ENCODE measurements around the gene MLST8. TPM values are rescaled to one million over a fixed set of nuclear protein-coding genes. Genes with fewer than 3 reads are reported as not detected.
"Not testable (repeated sequence)": the region's sequence is repeated elsewhere in the genome, so short reads cannot be mapped to it uniquely, and the experiment has no call there.

Gene MLST8
- polyA plus RNA-seq, 1 donor from 2014 or later: 44.1 TPM

GRCh38 chr16:2233872-2234812, 28.9 kb downstream of the MLST8 start:
- Mint-ChIP-seq H3K36me3 (peaks cover 2% of the 10 kb centered on the region), H3K4me1 (no peaks in the 10 kb centered on the region), H3K27ac (no peak overlapping the region), H3K27me3 (peaks cover 7% of the 10 kb centered on the region), H3K9me3 (no peaks in the 10 kb centered on the region), H3K4me3 (no peak overlapping the region)

GRCh38 chr16:2234813-2235170, 29.5 kb downstream of the MLST8 start:
- H3K27me3 Mint-ChIP-seq: peaks cover 7% of the 10 kb centered on the region
- peaks cover 2% of the 10 kb centered on the region for H3K36me3 Mint-ChIP-seq
- H3K4me1 Mint-ChIP-seq: no peaks in the 10 kb centered on the region
- H3K27ac Mint-ChIP-seq: no peak overlapping the region
- H3K9me3 Mint-ChIP-seq: no peaks in the 10 kb centered on the region
- no peak overlapping the region for H3K4me3 Mint-ChIP-seq

DNA sequence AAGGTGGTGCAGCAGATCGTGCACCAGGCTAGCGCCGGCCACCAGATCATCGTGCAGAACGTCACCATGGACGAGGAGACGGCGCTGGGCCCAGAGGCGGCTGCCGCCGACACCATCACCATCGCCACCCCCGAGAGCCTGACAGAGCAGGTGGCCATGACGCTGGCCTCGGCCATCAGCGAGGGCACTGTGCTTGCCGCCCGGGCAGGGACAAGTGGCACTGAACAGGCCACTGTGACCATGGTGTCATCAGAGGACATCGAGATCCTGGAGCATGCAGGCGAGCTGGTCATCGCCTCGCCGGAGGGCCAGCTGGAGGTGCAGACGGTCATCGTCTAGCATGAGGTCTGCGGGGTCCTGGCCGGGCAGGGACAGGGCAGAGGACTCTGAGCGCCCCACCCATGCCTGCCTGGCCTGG, 30.0 kb downstream of the MLST8 start:
- H3K9me3 Mint-ChIP-seq: no peaks in the 10 kb centered on the region
- no peaks in the 10 kb centered on the region for H3K4me1 Mint-ChIP-seq
- peak overlapping the region in 1 of 3 donors; percentile 22 for H3K27ac Mint-ChIP-seq
- H3K36me3 Mint-ChIP-seq: peaks cover 2% of the 10 kb centered on the region
- H3K27me3 Mint-ChIP-seq: peaks cover 7% of the 10 kb centered on the region
- no peak overlapping the region for H3K4me3 Mint-ChIP-seq

DNA sequence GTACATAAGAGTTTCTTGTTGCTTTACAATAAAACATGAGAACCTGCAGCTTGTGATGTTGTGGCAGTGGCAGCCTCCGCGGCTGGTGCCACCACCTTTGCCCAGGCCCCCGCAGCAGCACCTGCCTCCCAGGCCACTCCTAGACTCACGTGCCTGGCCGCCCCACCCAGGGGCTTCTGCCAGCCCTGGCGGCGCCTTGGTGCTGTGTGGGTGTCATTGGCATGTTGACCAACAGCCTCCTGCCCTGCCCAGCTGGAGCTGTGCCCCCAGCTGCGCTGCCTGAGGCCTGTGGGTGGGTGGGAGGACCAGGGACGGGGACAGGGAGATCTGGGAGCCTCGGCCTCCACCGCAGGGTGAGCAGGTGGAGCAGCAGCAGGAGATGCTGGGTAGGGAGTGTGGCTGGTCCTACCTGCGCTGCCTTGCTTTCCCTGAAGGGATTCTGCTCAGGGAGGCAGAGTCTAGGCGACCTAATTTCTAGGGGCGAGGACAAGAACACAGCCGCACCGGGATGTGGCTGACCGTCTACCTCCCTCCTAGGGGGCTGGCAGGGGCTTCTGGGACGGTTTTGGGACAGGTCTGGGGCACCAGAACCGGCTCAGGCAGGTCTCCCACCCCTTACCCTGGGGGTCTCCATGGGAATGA, 30.6 kb downstream of the MLST8 start:
- H3K4me1 Mint-ChIP-seq: no peaks in the 10 kb centered on the region
- no peak overlapping the region for H3K4me3 Mint-ChIP-seq
- peak overlapping the region in 1 of 3 donors; percentile 22 for H3K27ac Mint-ChIP-seq
- H3K27me3 Mint-ChIP-seq: peaks cover 7% of the 10 kb centered on the region
- peaks cover 2% of the 10 kb centered on the region for H3K36me3 Mint-ChIP-seq
- H3K9me3 Mint-ChIP-seq: no peaks in the 10 kb centered on the region

GRCh38 chr16:2236337-2237101, 31.3 kb downstream of the MLST8 start, which contains the start of gene DNASE1L2:
Gene DNASE1L2 (plus strand): TSS chr16:2236444. CDS start chr16:2236817, 373 bp downstream.
- peaks cover 2% of the 10 kb centered on the region for H3K36me3 Mint-ChIP-seq
- no peaks in the 10 kb centered on the region for H3K9me3 Mint-ChIP-seq
- no peaks in the 10 kb centered on the region for H3K4me1 Mint-ChIP-seq
- H3K4me3 Mint-ChIP-seq: no peak within 1 kb of the TSS
- peak within 1 kb of the TSS in 1 of 3 donors; percentile 22 for H3K27ac Mint-ChIP-seq
- peaks cover 7% of the 10 kb centered on the region for H3K27me3 Mint-ChIP-seq

DNA sequence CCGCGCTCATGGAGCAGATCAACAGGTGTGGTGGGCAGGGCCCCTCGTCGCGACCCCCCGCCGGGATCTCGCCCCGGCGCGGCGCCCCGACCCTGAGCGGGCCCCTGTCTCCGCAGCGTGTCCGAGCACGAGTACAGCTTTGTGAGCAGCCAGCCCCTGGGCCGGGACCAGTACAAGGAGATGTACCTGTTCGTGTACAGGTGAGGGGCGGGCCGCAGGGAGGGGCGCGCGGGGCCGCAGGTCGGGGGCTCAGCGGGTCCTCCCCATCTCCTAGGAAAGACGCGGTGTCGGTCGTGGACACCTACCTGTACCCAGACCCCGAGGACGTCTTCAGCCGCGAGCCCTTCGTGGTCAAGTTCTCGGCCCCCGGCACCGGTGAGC, 31.8 kb downstream of the MLST8 start:
- Mint-ChIP-seq H3K27ac (no peak overlapping the region), H3K4me1 (no peaks in the 10 kb centered on the region), H3K4me3 (no peak overlapping the region), H3K27me3 (peaks cover 7% of the 10 kb centered on the region), H3K36me3 (peaks cover 2% of the 10 kb centered on the region), H3K9me3 (no peaks in the 10 kb centered on the region)

- no peaks in the 10 kb centered on the region for H3K9me3 Mint-ChIP-seq
- no peaks in the 10 kb centered on the region for H3K4me1 Mint-ChIP-seq
- H3K27ac Mint-ChIP-seq: no peak overlapping the region
- peaks cover 7% of the 10 kb centered on the region for H3K27me3 Mint-ChIP-seq
- H3K36me3 Mint-ChIP-seq: peaks cover 2% of the 10 kb centered on the region
- H3K4me3 Mint-ChIP-seq: no peak overlapping the region
Measured at GRCh38 chr16:2237493-2238149, 32.4 kb downstream of the MLST8 start.

DNA sequence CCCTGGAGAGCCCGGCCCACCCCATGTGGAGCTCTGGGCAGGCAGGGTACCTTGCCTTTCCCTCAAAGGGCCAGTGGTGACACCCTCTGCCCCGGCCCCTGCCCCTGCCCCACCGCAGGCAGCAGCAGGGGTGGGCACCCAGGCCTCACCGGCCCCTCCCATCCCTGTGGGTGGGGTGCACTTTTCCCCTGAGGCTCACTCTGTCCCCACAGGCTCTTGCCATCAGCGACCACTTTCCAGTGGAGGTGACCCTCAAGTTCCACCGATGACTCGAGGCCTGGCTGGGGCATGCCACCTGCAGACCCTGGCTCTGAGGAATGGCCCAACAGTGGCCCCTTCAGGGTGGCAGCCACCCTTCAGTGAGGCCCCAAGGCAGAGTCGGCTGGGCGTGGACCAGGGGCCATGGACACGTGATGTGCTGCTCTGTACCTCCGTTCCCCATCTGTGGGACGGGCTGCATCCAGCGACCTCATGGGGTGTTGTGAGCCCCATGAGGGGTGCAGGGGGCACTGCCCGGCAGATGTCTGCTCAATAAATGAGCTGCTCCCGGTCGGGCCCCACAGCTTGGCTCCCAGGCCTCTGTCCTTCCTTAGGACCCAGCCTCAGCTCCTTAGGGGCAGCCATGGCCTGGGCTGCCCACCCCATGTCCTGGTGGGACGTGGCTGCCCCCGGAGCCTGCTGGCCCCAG, 33.0 kb downstream of the MLST8 start:
- Mint-ChIP-seq H3K9me3 (no peaks in the 10 kb centered on the region), H3K27me3 (peaks cover 7% of the 10 kb centered on the region), H3K4me3 (no peak overlapping the region), H3K4me1 (no peaks in the 10 kb centered on the region), H3K27ac (no peak overlapping the region), H3K36me3 (peaks cover 2% of the 10 kb centered on the region)

DNA sequence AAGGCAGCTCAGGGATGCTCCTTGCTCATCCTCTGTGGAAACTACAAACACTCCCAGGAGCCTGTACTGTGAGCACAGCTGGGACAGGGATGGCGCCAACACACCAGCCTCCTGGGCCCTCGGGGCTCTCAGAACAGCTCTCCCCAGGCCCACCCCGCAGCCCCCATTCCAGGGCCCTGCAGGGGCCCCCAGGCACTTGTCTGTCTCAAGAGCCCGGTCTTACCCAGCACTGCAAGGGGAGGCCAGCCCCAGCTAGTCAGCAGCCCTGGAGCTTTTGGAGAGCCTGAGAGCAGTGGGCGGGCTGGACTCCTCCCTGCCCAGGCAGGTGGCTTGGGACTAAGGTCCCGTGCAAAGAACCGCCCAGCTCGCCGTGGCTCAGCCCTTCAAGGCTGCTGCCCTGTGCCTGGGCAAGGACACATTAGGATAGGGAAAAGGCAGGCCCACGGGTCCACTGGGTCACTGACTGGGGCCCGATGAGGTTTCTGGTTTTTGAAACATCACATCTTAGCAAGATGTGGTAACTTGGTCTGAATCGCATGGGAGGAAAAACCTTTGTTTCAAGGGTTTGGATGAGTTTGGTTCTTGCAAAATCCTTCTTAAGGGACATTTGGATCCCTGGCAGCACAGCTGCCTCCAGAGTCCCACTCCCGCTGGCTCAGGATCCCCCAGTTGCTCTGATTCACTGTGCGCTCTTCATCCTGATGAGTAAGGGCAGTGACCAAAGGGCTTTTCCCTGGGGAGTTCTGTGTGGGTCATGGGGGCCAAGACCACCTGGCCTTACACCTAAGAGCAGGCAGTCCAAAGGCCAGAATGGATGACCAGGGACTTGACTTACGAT, 33.8 kb downstream of the MLST8 start:
- Mint-ChIP-seq H3K9me3 (no peaks in the 10 kb centered on the region), H3K36me3 (peaks cover 2% of the 10 kb centered on the region), H3K27me3 (peaks cover 7% of the 10 kb centered on the region), H3K4me3 (peak overlapping the region in 1 of 4 donors; percentile 52), H3K4me1 (no peaks in the 10 kb centered on the region), H3K27ac (peak overlapping the region in 1 of 3 donors; percentile 28)

DNA sequence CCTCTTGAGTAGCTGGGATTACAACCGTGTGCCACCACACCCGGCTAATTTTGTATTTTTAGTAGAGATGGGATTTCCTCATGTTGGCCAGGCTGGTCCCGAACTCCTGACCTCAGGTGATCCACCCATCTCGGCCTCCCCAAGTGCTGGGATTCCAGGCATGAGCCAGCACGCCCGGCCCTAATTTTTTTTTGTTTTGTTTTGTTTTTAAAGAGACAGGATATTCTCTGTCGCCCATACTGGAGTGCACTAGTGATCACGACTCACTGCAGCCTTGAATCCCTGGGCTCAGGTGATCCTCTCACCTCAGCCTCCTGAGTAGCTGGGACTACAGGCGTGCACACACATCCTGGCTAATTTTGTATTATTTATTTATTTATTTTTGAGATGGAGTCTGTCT, 35.1 kb downstream of the MLST8 start:
- not testable (repeated sequence) for H3K4me1 Mint-ChIP-seq, H3K9me3 Mint-ChIP-seq, H3K27me3 Mint-ChIP-seq, H3K4me3 Mint-ChIP-seq, H3K36me3 Mint-ChIP-seq
- H3K27ac Mint-ChIP-seq: peak overlapping the region in 1 of 3 donors; percentile 28

GRCh38 chr16:2242598-2242997, 37.3 kb downstream of the MLST8 start:
- Mint-ChIP-seq H3K27ac (peak overlapping the region in 2 of 3 donors; percentile 67 to 78), H3K4me3 (no peak overlapping the region), H3K4me1 (no peaks in the 10 kb centered on the region), H3K9me3 (no peaks in the 10 kb centered on the region), H3K27me3 (peaks cover 1% of the 10 kb centered on the region), H3K36me3 (no peaks in the 10 kb centered on the region)

GRCh38 chr16:2243031-2243528, 37.8 kb downstream of the MLST8 start:
- no peaks in the 10 kb centered on the region for H3K36me3 Mint-ChIP-seq
- no peaks in the 10 kb centered on the region for H3K9me3 Mint-ChIP-seq
- no peaks in the 10 kb centered on the region for H3K4me1 Mint-ChIP-seq
- H3K4me3 Mint-ChIP-seq: no peak overlapping the region
- H3K27me3 Mint-ChIP-seq: no peaks in the 10 kb centered on the region
- H3K27ac Mint-ChIP-seq: no peak overlapping the region

DNA sequence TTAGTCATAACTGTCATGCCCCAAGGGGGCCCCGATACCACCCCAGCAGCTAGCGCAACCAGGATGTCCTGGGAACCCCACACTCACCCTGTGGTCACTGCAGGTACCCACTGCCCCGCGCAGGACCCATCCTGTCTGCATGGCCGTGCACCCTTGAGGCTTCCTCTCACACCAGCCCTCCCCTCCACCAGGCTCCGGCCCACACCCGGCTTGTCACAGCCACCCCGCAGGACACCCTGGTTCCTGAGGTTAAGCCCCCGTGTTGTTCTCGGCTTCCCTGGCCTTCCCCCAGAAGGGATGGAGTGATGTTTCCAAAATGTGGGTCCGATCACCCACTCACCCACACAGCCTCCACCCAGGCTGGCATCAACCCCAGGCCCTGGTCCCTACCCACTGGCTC, 38.5 kb downstream of the MLST8 start:
- no peaks in the 10 kb centered on the region for H3K27me3 Mint-ChIP-seq
- no peaks in the 10 kb centered on the region for H3K9me3 Mint-ChIP-seq
- no peaks in the 10 kb centered on the region for H3K36me3 Mint-ChIP-seq
- H3K4me3 Mint-ChIP-seq: no peak overlapping the region
- H3K4me1 Mint-ChIP-seq: no peaks in the 10 kb centered on the region
- no peak overlapping the region for H3K27ac Mint-ChIP-seq
